NAMALWA (cell line): ENCODE data around the gene RNF123.

ENCODE experiments used
- DNase-seq: peaks from one replicate; pipeline ENCODE4 v3.0.0-alpha.2; 2015; ENCODE audit warnings: low spot score

Gene RNF123

GRCh38 chr3:49750056-49750455 lies 60.7 kb downstream of the RNF123 start:
- DNase-seq = no peak

DNA sequence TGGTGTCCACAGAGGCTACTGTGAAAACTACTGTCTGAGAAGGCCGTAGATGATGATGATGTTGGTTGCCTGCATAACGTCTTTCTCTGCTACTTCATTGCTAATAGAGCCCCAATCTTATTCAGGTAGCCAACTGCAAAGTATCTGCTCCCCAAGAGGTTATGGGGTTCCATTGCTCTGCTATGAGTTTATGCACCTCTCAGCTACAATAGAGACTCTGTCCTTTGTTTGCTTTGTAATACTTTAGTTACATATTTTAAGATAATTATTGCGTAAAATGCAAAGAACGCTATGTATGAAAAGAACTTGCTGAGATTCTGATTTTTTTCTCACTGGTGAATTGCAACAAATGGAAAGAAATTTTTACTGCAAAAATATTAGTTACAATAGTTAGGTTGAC lies 62.1 kb downstream of the RNF123 start:
- no peak for DNase-seq

GRCh38 chr3:49754536-49754935 lies 65.2 kb downstream of the RNF123 start:
- DNase-seq = no peak

DNA sequence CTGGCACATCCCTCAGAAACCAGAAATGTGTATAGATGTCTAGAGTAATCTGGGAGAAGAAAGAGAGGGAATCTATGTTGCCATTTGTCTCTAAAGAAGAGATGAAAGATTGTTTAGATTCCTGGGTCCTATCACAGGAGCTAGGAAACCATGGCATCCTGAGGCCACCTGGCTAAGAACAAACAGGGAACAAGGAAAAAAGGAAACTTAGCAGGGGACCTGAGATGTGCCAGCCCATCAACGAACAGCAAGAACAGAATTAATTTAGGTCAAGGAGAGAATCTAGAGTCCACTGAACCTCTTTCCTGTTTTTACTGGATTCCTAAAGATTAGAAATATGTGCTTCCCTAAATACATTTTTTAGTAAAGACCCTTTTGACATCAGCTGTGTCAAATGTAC lies 66.7 kb downstream of the RNF123 start:
- no peak for DNase-seq

- DNase-seq = no peak
These were observed 67.8 kb downstream of the RNF123 start for GRCh38 chr3:49757197-49757596.

DNA sequence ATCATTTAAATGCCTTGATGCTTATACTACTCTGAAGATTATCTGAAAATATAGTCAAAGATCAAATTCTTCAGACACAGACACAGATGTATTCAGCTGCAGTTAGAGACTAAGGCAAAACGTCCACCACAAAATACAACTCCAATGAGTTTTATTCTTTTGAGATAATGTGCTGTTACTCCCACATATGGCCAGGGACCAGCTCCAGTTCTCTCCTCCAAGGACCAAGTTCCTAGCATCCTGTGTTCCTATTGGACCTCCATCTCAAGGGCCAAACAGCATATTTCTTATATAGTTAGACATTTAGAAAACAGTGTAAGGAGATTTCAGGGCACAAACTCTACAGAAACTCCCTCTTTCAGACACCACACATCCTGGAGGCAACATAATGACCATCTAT lies 69.9 kb downstream of the RNF123 start:
- no peak for DNase-seq

GRCh38 chr3:49761661-49762060 lies 72.3 kb downstream of the RNF123 start:
- DNase-seq = no peak

GRCh38 chr3:49763981-49764380 lies 74.6 kb downstream of the RNF123 start:
- no peak for DNase-seq

- DNase-seq = no peak
These were observed 80.0 kb downstream of the RNF123 start for GRCh38 chr3:49769286-49769915.

DNA sequence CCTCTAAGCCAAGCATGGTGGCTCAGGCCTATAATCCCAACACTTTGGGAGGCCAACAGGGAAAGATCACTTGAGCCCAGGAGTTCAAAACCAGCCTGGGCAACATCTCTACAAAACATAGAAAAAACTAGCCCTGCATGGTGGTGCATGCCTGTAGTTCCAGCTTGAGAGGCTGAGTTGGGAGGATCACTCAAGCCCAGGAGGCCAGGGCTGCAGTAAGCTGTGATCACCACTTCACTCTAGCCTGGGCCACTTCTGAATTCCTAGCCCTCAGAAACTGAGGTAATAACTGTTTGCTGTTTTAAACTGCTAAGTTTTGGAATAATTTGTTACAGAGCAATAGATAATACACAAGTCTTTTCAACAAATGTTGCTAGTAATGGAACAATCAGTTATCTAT lies 80.6 kb downstream of the RNF123 start:
- no peak for DNase-seq
